ENCODE results near the gene ATF3. TPM values are rescaled to one million over a fixed set of nuclear protein-coding genes. Genes with fewer than 3 reads are reported as not detected.

Gene ATF3
- 2.9 and 3.3 TPM in 2 replicates for total RNA-seq
- polyA plus RNA-seq (2012): 5.8 TPM

- DNase-seq (ENCODE audit: low read depth): peak; percentile 99
These were observed at the start of gene ATF3 for GRCh38 chr1:212608392-212608958. ATF3 (plus strand) TSS chr1:212608761; CDS start chr1:212615022, 6,261 bp downstream.

DNA sequence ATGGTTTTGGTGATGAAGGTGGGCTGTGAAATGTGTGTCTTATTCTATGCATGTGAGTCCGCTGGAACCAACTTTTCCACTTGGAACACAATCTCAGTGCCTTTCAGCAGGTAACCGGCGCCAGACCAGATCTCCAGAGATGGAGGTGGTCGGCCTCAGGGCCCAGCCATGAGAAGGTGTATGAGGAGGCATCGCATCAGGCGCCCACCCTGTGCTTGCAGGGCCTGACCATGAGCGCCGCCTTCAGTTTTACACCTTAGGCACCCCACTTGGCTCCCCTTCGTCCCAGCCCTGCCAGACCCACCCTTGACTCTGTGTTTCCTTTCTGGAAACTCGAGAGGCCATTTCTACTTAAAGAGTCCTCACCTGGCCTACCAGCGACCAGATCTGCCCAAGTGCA is 48.6 kb upstream of the ATF3 start:
- DNase-seq (ENCODE audit: low read depth): no peak

DNA sequence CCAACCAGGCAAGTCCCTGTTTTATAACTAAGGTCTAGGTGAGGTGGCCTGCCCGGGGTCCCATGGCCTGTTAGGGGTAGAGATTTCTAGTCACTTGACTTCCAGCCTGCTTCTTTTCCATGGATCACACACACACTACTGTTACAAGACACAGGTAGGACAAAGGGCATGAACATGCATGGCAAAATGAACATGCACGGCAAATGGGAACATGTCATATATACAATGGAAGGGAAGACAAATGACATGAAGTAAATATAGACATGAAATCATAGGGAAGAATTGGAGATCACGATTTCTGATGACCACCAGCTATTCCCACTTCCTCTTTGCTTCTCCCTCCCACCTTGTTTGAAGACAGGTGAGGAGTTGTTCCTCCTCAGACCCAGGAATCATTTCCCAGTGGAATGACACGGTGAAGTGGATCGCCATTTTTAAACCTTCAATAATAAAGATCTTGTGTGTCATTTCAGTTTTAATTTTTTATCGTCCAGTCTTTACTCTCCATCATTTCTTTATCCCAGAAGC is 47.6 kb upstream of the ATF3 start:
- DNase-seq (ENCODE audit: low read depth): no peak

DNA sequence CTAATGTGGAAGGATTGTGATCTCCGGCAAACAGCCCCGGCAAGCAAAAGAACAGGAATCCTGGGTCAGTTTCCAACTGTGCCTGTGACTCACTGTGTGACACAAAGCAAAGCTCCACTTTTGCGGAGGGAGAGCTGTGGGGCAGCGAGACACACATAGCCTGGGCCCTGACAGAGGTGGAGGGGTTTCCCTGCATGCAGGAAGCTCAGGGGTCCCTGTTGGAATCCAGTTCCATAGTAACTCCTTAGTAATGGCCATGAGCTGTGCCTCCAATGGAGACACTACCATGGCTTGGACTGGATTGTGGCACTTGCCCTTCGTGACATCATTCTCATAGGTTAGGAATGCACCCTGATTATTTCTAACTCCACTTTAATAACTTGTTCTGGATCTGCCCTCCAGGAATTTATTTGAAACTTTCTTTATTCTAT is 47.0 kb upstream of the ATF3 start:
- peak; percentile 70 for DNase-seq (ENCODE audit: low read depth)

GRCh38 chr1:212562771-212563170 is 45.8 kb upstream of the ATF3 start:
- DNase-seq (ENCODE audit: low read depth): no peak

GRCh38 chr1:212565079-212565478 is 43.5 kb upstream of the ATF3 start:
- peak; percentile 56 for DNase-seq (ENCODE audit: low read depth)

DNA sequence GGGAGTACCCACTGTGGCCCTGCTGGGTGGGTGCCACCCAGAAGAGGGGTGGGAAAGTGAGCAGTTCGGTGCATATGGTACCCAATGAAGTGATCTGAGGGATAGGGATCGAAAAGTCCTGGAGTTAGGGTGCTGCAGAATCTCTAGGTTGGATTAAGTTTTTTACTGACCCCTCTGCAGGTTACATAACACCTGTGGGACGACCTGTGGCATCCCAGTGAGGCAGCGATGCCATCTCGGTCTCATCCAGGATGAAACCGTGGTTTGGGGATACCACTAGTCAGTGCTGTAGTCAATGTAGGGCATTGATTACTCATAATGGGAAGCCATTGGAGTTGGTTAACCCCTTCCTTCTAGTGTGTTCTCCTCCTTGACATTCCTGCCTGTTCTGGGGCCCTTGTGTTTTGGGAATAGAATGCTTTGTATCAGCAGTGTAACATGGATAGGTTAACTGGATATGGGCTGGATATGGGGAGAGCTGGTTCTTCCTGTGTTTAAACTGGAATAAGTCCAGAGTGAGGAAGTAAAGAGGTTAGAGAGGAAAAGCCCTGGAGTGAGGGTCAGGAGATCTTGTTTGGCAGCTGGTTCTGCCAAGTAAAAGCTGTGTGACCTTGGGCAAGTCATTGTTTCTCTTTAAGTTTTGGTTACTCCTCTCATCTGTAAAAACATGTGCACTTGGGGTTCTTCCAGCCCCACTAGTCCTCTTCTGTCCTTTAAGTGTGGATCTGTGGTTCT is 42.8 kb upstream of the ATF3 start:
- no peak for DNase-seq (ENCODE audit: low read depth)

GRCh38 chr1:212566522-212567479 is 41.8 kb upstream of the ATF3 start:
- DNase-seq (ENCODE audit: low read depth): peak; percentile 94

GRCh38 chr1:212567638-212568037 is 40.9 kb upstream of the ATF3 start:
- no peak for DNase-seq (ENCODE audit: low read depth)

DNA sequence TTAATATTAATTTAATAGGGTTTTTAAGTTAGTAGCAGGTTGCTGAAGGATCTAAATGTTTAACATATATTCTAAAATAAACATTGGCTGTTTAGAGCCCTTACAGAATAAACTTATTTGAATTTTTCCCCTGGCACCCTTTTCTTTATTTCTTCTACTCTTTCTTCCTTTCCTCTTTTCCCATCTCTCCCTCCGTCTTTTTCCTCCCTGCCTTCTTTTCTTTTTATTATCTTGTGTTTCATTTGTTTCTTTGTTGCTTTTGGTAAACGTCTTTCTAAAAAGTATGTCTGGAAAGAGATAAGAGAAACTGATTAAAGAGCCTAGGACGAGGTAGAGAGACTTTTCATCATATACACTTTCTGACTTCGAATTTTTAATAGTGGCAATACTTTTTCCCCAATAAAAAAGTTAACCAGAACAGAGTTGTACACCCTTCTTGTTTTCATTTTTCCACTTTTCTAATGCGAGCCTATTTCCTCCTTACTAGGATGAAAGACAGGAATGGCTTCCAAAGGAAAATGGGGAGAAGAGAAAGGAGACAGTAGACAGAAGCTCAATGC is 39.5 kb upstream of the ATF3 start:
- no peak for DNase-seq (ENCODE audit: low read depth)

DNA sequence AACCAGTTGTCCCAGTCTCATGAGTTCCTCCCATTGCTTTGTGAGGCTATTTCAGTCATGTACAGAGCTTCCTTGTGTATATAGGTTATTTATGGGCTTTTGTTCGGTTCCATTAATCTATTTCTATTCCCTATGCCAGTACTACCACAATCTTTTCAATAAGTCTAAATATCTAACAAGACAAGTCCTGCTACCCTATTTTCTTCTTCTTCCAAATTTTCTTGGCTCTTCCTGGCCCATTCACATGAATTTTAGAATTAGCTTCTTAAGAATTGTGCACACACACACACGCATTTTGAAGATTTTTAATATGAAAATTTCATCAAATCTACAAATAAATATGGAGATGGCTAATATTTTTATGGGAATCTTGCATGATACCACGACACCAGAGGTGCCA is 33.8 kb upstream of the ATF3 start:
- no peak for DNase-seq (ENCODE audit: low read depth)

DNA sequence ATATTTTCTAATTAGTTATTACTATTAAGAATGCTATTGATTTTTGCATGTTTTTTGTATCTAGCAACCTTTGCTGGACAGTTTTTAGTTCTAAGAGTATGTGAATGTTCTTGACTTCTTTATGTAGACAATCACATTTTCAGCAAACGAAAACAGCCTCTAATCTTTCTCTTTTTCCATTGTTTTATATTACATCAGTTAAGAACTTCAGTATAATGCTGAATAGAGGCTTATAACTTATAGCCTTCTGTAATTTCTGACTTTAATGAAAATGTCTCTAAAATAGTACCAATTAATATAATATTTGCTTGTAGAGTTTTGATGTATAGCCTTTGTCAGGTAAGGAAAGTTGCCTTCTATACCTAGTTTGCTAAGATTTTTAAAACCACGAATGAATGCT is 33.2 kb upstream of the ATF3 start:
- no peak for DNase-seq (ENCODE audit: low read depth)

DNA sequence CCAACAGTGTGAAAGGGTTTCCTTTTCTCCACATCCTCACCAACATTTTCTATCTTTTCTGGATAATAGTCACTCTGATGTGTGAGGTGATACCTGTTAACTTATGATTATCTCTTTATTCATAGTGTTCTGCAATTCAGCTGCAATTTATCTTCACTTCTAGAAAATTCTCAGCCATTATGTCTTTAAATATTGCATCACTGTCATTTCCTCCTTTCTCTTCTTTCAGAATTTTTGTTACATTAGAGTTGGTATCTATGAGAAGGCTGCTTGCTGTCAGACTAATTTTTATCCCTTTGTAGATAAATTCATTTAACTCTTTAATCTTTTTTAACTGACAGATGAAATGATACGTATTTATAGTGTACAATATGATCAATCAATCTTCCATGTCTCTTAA is 30.5 kb upstream of the ATF3 start:
- DNase-seq (ENCODE audit: low read depth): no peak

DNA sequence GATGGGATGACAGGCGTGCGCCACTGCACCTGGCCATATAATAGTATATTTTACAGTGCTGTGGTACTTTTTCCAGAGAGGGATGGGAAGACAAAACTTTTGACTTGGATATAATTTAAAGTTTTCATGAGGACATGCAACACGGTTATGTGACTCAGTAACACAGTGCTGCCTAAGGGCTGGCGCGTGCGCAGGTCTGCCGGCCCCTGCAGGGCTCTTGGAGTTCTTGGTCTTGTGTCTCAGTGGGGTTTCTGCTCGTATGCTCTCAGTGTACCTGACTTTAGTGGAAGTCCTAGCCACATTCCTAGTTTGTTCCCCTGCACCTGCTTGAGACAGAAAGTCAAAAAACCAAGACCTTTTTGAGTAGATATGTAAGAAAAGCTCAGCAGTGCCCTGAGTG is 27.5 kb upstream of the ATF3 start:
- no peak for DNase-seq (ENCODE audit: low read depth)

DNA sequence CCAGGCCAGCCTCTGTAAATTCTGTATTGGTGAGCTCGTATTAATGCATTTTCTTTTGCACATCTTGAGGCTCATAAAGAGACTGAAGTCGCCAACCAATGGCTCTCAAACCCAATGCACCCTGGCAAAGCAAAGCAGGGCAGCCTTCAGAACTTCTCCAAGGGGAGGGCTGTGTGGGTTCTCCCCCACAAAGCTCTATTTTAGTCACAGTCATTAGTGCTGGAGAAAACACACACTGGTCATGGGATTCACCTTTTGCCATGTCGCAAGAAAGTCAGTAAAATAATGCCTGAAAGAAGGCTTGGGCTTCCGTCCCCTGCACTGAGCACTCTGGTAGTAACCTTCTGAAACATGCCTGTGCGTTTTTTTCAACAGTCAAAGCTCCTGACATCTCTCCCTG is 26.3 kb upstream of the ATF3 start:
- DNase-seq (ENCODE audit: low read depth): no peak

DNA sequence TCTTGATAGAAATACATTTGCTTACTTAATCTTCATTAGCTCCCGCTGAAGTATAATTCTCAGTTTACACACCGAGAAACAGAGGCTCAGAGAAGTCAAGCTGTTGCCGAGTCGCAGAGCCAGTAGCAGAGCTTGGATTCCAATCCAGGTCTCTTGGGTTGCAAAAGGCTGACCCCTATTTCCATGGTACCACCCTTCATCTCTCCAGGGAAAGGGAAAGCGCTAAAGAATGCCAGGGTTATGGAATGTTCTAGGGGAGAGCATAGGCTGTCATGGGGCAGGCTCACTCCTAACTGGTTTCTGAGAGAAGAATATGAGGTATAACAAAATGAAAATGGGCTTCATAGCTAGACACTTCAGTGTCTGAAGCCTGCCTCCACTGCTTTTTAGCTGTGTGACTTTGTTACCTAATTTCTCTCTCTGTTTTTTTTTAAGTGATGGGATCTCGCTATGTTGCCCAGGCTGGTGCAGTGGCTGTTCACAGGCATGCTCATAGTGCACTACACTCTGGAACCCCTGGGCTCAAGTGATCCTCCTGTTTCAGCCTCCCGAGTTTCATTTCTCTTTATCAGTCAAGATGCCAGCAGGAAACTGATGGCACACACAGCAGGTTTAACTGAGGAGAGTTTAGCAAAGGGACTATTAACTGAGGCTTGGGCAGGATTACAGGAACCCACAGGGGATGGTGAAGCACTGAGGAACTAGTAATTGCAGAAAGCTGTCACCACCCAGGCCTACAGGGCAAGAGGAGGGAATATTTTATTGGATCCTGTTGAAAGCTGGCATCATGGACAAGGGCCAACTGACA is 25.5 kb upstream of the ATF3 start:
- no peak for DNase-seq (ENCODE audit: low read depth)

GRCh38 chr1:212583643-212584042 is 24.9 kb upstream of the ATF3 start:
- no peak for DNase-seq (ENCODE audit: low read depth)

GRCh38 chr1:212584092-212584886 is 24.3 kb upstream of the ATF3 start:
- no peak for DNase-seq (ENCODE audit: low read depth)

DNA sequence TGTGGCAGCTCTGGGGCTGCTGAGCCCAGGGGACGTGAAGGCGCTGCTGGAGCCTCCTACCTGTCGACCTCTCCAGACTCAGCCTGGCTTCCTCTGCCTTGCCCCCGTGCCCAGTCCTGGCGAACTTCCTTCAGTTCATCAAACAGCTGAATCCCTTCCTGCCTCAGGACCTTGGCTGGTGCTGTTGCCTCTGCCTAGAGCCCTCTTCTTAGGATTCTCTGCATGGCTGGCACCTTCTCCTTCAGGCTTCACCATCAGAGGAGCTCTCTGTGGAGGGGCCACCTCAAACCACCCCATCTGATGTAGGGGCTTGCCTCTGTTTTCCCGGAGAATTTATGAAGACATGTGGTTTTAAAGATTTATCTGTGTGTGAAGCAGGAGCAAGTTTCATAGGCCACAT is 23.4 kb upstream of the ATF3 start:
- DNase-seq (ENCODE audit: low read depth): no peak
